Naive B cell (primary cell): Measurements from ENCODE around the gene RBM44. TPM values are rescaled to one million over a fixed set of nuclear protein-coding genes. Genes with fewer than 3 reads are reported as not detected.
"Not testable (repeated sequence)": the region's sequence is repeated elsewhere in the genome, so short reads cannot be mapped to it uniquely, and the experiment has no call there.

Experiments
- ATAC-seq, 2 donors: fragments of 150-1000 bp; cut with Tn5 transposase; 2 replicates each; pipeline ENCODE4 v1.10.0; 2021; ENCODE audit warnings: low read depth in 2 of 2, mild to moderate bottlenecking in 2 of 2, moderate library complexity in 2 of 2
- DNase-seq: peaks from one replicate; pipeline ENCODE4 v3.0.0; 2022
- H3K27ac Mint-ChIP-seq, 6 donors: one replicate each; pipeline ENCODE4 v1.8.0; 2020 to 2022; ENCODE audit warnings: mild to moderate bottlenecking in 6 of 6, mixed read lengths in 6 of 6, moderate library complexity in 5 of 6, inconsistent platforms in 2 of 6
- H3K27me3 Mint-ChIP-seq, 3 donors: one replicate each; pipeline ENCODE4 v1.8.0; 2021 to 2022; ENCODE audit warnings: mixed read lengths in 3 of 3, mild to moderate bottlenecking in 1 of 3
- H3K36me3 Mint-ChIP-seq, 2 donors: one replicate each; pipeline ENCODE4 v1.8.0; 2020 to 2022; ENCODE audit warnings: mixed read lengths in 2 of 2, inconsistent platforms in 1 of 2, mild to moderate bottlenecking in 1 of 2
- H3K4me1 Mint-ChIP-seq, 3 donors: one replicate each; pipeline ENCODE4 v1.8.0; 2020 to 2022; ENCODE audit warnings: mixed read lengths in 3 of 3, inconsistent platforms in 1 of 3, mild to moderate bottlenecking in 1 of 3, moderate library complexity in 1 of 3
- H3K4me3 Mint-ChIP-seq, 8 donors: one replicate each; pipeline ENCODE4 v1.8.0; 2020 to 2022; ENCODE audit warnings: mild to moderate bottlenecking in 8 of 8, mixed read lengths in 8 of 8, moderate library complexity in 8 of 8, inconsistent platforms in 2 of 8
- H3K9me3 Mint-ChIP-seq, 7 donors: one replicate each; pipeline ENCODE4 v1.8.0; 2020 to 2022; ENCODE audit warnings: mixed read lengths in 7 of 7, mild to moderate bottlenecking in 5 of 7, inconsistent platforms in 2 of 7, moderate library complexity in 1 of 7
- polyA plus RNA-seq, 6 donors: library from polyadenylated mRNA; unstranded; fragments of 300-500 nt; fragmentation: Illumina TruSeq; gene quantifications; one replicate each; pipeline ENCODE4 v1.2.3, GENCODE V29; 2021; ENCODE audit warnings: low read depth in 6 of 6

RBM44 gene
- polyA plus RNA-seq, 6 donors from 2014 or later, result 0.17 to 0.24 TPM; not detected in 4

DNA sequence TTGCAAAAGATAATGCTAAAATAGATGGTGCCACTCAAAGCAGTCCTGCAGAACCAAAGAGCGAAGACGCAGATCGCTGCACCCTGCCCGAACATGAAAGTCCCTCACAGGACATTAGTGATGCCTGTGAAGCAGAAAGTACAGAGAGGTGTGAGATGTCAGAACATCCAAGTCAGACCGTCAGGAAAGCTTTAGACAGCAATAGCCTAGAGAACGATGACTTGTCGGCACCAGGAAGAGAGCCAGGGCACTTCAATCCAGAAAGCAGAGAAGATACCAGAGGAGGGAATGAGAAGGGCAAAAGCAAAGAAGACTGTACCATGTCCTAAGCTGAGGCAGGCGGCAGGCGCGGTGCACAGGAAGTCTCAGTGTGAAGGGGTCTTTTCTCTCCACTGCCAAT lies 34.8 kb upstream of the RBM44 start:
- Mint-ChIP-seq H3K27ac (peak overlapping the region in 1 of 6 donors; percentile 91), H3K36me3 (peaks cover 24 to 25% of the 10 kb centered on the region in 2 donors), H3K4me3 (no peak overlapping the region), H3K4me1 (peaks cover 0 to 4% (median 0%) of the 10 kb centered on the region in 3 donors), H3K9me3 (no peaks in the 10 kb centered on the region), H3K27me3 (no peaks in the 10 kb centered on the region)
- DNase-seq (no peak), ATAC-seq (no peak)

DNA sequence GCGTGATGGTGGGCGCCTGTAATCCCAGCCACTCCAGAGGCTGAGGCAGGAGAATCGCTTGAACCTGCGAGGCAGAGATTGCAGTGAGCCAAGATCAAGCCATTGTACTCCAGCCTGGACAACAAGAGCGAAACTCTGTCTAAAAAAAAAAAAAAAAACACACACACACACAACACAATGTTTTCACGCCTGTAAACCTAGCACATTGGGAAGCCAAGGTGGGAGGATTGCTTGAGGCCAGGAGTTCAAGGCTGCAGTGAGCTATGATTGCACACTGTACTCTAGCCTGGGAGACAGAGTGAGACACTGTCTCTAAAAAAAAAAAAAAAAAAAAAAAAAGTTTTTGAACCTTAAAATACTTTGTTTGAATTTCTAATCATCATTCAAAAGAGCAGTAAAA lies 33.5 kb upstream of the RBM44 start:
- peaks cover 23 to 24% of the 10 kb centered on the region in 2 donors for H3K36me3 Mint-ChIP-seq

DNA sequence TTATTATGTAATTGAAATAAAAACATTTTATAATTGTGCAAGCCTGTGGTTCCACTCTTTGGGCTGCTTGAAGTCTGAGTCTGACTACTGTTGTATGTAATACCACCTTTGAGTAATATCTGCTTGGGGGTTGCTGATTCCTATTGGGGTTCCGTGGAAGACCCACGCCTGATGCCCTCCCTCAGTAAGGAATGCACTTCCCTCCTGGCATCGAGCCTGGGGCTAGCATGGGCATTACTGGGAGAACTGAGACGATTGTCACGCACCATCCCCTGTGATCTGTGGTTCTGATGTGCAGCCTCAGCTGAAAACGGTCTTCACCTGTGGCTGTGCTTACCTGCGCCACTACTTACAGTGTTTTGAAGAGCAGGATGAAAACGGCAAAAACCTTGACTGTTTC lies 32.7 kb upstream of the RBM44 start:
- Mint-ChIP-seq H3K27me3 (no peaks in the 10 kb centered on the region), H3K9me3 (no peaks in the 10 kb centered on the region), H3K27ac (peak overlapping the region in 1 of 6 donors; percentile 69), H3K36me3 (peaks cover 23 to 29% of the 10 kb centered on the region in 2 donors), H3K4me1 (peaks cover 0 to 4% (median 0%) of the 10 kb centered on the region in 3 donors), H3K4me3 (no peak overlapping the region)
- ATAC-seq (no peak), DNase-seq (no peak)

More for the DNA sequence above, 33.5 kb upstream of the RBM44 start:
- H3K4me1 Mint-ChIP-seq, H3K27me3 Mint-ChIP-seq, H3K4me3 Mint-ChIP-seq, DNase-seq, ATAC-seq, H3K9me3 Mint-ChIP-seq: not testable (repeated sequence)
- peak overlapping the region in 1 of 6 donors; percentile 86 for H3K27ac Mint-ChIP-seq

DNA sequence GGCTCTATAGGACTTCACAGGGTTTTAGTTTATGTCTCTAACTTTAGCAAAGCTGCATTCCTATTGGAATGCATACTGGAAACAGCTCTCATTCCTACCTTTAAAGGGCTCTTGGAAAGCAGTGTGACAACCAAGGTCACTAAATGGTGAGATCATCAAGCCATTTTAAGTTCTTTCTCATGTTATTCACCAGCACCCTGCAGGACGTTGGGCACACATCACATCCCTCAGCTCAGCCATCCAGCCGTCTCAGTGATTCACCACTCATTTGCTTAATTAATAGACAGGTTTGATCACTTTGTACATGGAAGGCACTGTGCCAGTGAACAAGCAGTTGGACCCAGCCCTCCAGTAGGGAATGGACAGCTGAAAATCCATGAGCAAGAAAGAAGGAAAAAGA lies 32.2 kb upstream of the RBM44 start:
- peaks cover 0 to 4% (median 0%) of the 10 kb centered on the region in 3 donors for H3K4me1 Mint-ChIP-seq
- H3K27me3 Mint-ChIP-seq, result no peaks in the 10 kb centered on the region
- no peak overlapping the region for H3K27ac Mint-ChIP-seq
- H3K9me3 Mint-ChIP-seq, result no peaks in the 10 kb centered on the region
- peaks cover 25 to 31% of the 10 kb centered on the region in 2 donors for H3K36me3 Mint-ChIP-seq
- DNase-seq, result no peak
- H3K4me3 Mint-ChIP-seq, result no peak overlapping the region
- no peak for ATAC-seq

DNA sequence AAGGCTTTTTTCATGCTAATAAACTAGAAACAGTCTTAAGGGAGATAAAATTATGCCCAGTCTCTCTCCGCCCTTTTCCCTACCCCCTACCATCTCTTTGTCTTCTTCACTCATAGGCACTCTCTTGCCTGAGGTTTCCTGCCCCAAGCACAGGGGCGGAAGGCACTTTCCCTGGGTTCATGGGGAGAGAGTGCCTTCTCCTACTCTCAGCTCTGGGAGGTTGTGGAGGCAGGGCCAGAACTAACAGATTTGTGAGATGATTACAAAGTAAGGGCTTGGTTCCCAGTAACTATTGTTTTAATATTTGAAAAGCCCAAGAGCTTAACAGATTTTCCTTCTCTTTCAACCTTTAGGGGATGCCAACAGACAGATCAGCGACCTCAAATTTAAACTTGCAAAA lies 26.1 kb upstream of the RBM44 start:
- ATAC-seq (no peak), DNase-seq (no peak)
- H3K27ac Mint-ChIP-seq, result peak overlapping the region in 2 of 6 donors; percentile 37 to 59
- no peak overlapping the region for H3K4me3 Mint-ChIP-seq
- H3K4me1 Mint-ChIP-seq, result peaks cover 0 to 5% (median 0%) of the 10 kb centered on the region in 3 donors
- peaks cover 21 to 39% of the 10 kb centered on the region in 2 donors for H3K36me3 Mint-ChIP-seq
- H3K9me3 Mint-ChIP-seq, result peaks cover 0 to under 1% (median 0%) of the 10 kb centered on the region in 7 donors
- no peaks in the 10 kb centered on the region for H3K27me3 Mint-ChIP-seq

DNA sequence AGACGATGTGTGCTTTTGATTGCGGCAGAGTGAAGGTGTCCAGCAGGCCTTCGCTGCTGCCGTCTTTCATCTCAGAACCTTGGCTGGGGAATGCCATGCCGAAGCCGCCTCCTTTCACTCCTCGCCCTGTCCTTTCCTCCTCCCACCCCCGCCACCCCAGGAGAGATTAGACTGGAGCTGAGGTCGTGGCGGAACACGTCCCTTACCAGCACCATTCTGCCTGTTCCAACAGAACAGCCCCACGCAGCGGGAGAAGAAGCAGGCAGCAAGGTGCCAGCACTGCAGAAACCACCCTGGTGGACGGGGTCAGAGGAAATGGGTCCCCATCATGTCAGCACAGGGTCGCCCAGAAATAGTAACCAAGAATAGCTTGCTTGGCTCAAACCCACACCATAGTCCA lies 24.8 kb upstream of the RBM44 start:
- H3K4me3 Mint-ChIP-seq, result no peak overlapping the region
- H3K9me3 Mint-ChIP-seq, result peaks cover 0 to 2% (median 0%) of the 10 kb centered on the region in 7 donors
- no peak for ATAC-seq
- peak overlapping the region in 1 of 6 donors; percentile 52 for H3K27ac Mint-ChIP-seq
- no peak for DNase-seq
- H3K4me1 Mint-ChIP-seq, result peaks cover 0 to 5% (median 0%) of the 10 kb centered on the region in 3 donors
- peaks cover 30 to 50% of the 10 kb centered on the region in 2 donors for H3K36me3 Mint-ChIP-seq
- H3K27me3 Mint-ChIP-seq, result no peaks in the 10 kb centered on the region

DNA sequence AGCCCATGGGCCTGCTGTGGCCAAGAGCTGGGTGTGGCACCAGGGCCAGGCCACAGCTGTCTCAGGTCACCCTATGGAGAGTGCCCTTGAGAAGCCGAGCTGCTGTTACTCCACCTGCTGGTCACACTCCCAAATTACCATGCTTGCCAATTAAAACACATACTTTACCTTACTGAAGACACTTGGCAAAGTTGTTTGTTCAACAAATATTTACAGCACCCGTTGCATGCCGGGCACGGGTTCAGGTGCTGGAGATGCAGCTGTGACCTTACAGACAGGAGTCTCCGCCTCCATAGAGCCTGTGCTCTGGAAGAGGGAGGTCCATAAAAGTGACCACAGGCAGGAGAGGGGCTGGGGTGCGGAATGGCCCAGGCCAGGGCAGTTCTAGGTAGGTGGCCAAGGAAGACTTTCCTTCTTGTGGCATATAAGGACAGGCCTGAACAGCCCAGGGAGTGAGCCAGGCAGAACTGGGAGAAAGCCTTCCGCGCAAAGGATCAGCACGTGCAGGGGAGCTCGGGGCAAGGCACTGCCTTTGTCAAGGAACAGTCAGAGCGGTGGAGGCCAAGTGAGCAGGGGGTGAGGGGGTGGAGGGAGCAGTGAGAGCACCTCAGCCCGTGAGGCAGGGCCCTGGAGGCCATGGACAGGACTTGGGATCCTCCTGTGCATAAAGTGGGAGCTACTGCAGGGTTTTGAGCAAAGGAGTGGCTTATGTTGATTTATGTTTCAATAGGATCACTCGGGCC lies 23.6 kb upstream of the RBM44 start:
- ATAC-seq, result peak in 1 of 2 donors; percentile 61
- Mint-ChIP-seq H3K4me1 (peaks cover 0 to 5% (median 0%) of the 10 kb centered on the region in 3 donors), H3K4me3 (no peak overlapping the region), H3K9me3 (peaks cover 0 to 2% (median 0%) of the 10 kb centered on the region in 7 donors), H3K27me3 (no peaks in the 10 kb centered on the region), H3K27ac (peak overlapping the region in 3 of 6 donors; percentile 18 to 92 (median 67)), H3K36me3 (peaks cover 34 to 55% of the 10 kb centered on the region in 2 donors)
- peak; percentile 45 for DNase-seq

DNA sequence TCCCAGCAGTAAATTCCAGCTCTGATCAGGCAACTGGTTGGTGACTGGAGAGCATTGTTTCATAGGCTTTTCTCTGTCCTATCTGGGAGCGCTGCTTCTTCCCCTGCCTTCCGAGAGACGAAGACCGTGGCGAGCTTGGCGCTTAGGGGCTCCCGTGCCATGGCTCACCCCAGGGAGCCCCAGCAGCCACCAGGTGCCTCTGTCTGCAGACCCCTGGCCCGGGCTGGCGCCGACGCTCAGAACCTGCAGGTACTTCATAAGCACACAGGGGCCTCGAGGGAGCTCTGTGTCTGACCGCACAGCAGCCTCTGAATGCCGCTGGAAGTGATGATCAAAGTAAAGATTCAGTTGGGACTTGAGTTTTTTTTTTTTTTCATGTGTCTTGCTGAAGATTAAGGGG lies 19.1 kb upstream of the RBM44 start:
- no peak for ATAC-seq
- H3K27me3 Mint-ChIP-seq, result no peaks in the 10 kb centered on the region
- H3K9me3 Mint-ChIP-seq, result peaks cover 0 to 10% (median 8%) of the 10 kb centered on the region in 7 donors
- no peak overlapping the region for H3K4me3 Mint-ChIP-seq
- peak overlapping the region in 1 of 6 donors; percentile 72 for H3K27ac Mint-ChIP-seq
- H3K36me3 Mint-ChIP-seq, result peaks cover 35 to 58% of the 10 kb centered on the region in 2 donors
- peaks cover 0 to 5% (median 0%) of the 10 kb centered on the region in 3 donors for H3K4me1 Mint-ChIP-seq
- DNase-seq, result no peak

DNA sequence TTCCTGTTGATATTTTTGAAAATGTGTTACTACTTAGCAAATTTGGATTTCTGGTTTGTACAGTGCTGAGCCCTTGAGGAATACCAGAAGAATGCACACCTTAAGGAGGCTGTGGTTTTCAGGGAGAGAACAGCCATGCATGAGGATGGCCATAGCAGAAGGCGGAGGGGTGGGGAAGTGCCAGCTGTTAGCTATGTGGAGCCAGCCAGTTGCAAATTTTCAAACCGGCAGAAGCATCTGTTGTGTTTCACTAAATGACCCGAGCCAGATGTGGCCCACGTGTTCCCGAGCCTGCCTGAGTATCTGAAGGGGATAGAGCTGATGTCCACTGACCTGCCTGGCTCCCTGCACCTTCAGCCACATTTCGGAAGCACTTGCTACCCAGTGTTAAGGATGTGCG lies 16.4 kb upstream of the RBM44 start:
- Mint-ChIP-seq H3K36me3 (peaks cover 46 to 60% of the 10 kb centered on the region in 2 donors), H3K4me3 (no peak overlapping the region), H3K4me1 (no peaks in the 10 kb centered on the region), H3K9me3 (peaks cover 4 to 28% (median 15%) of the 10 kb centered on the region in 7 donors), H3K27me3 (no peaks in the 10 kb centered on the region), H3K27ac (peak overlapping the region in 1 of 6 donors; percentile 37)
- DNase-seq, result no peak
- no peak for ATAC-seq

DNA sequence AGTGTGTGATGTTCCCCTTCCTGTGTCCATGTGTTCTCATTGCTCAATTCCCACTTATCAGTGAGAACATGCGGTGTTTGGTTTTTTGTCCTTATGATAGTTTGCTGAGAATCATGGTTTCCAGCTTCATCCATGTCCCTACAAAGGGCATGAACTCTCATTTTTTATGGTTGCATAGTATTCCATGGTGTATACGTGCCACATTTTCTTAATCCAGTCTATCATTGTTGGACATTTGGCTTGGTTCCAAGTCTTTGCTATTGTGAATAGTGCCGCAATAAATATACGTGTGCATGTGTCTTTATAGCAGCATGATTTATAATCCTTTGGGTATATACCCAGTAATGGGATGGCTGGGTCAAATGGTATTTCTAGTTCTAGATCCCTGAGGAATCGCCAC lies 14.9 kb upstream of the RBM44 start:
- Mint-ChIP-seq H3K9me3 (peaks cover 4 to 34% (median 20%) of the 10 kb centered on the region in 7 donors), H3K36me3 (peaks cover 43 to 51% of the 10 kb centered on the region in 2 donors)
- ATAC-seq, DNase-seq, H3K27ac Mint-ChIP-seq, H3K4me1 Mint-ChIP-seq, H3K27me3 Mint-ChIP-seq, H3K4me3 Mint-ChIP-seq: not testable (repeated sequence)

DNA sequence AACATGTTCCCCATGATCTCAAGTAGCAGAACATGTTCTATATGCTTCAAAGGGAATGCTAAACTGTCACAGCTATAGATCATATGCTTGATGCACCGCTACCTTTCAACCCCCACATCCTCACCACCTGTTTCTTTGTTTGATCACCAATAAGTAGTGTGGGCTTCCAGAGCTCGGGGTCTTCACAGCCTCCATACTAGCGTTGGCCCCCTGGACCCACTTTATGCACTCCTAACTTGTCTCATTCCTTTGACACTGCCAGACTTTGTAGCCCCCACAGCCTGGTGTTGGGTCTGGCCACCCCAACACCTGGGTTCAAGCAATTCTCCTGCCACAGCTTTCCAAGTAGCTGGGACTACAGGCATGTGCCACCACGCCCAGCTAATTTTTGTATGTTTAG lies 11.6 kb upstream of the RBM44 start:
- Mint-ChIP-seq H3K4me3 (no peak overlapping the region), H3K27me3 (no peaks in the 10 kb centered on the region), H3K4me1 (peaks cover 0 to 7% (median 2%) of the 10 kb centered on the region in 3 donors), H3K9me3 (peaks cover 8 to 34% (median 20%) of the 10 kb centered on the region in 7 donors), H3K36me3 (peaks cover 21 to 30% of the 10 kb centered on the region in 2 donors), H3K27ac (peak overlapping the region in 1 of 6 donors; percentile 55)
- DNase-seq (no peak), ATAC-seq (no peak)

DNA sequence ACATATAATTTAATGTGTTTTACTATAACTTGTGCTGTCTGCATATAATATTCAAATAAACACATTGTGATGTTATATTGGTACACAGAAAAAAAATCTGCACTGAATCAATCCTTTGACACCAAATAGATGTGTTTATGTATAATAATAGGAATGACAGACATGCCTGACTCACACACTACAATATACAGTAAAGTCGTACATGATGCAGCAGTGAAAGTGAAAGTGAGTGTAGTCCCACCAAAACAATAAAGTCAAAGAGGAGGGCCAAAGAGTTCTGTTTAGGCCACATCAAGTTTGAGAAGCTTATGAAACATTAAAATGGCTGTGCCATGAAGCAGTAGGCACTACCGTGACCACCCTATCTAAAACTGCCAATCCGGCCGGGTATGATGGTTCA lies 8.2 kb upstream of the RBM44 start:
- H3K4me1 Mint-ChIP-seq, result peaks cover 0 to 7% (median 2%) of the 10 kb centered on the region in 3 donors
- no peak overlapping the region for H3K27ac Mint-ChIP-seq
- DNase-seq (no peak), ATAC-seq (no peak)
- H3K36me3 Mint-ChIP-seq, result peaks cover 20 to 22% of the 10 kb centered on the region in 2 donors
- peaks cover 8 to 20% (median 14%) of the 10 kb centered on the region in 7 donors for H3K9me3 Mint-ChIP-seq
- H3K27me3 Mint-ChIP-seq, result no peaks in the 10 kb centered on the region
- no peak overlapping the region for H3K4me3 Mint-ChIP-seq

DNA sequence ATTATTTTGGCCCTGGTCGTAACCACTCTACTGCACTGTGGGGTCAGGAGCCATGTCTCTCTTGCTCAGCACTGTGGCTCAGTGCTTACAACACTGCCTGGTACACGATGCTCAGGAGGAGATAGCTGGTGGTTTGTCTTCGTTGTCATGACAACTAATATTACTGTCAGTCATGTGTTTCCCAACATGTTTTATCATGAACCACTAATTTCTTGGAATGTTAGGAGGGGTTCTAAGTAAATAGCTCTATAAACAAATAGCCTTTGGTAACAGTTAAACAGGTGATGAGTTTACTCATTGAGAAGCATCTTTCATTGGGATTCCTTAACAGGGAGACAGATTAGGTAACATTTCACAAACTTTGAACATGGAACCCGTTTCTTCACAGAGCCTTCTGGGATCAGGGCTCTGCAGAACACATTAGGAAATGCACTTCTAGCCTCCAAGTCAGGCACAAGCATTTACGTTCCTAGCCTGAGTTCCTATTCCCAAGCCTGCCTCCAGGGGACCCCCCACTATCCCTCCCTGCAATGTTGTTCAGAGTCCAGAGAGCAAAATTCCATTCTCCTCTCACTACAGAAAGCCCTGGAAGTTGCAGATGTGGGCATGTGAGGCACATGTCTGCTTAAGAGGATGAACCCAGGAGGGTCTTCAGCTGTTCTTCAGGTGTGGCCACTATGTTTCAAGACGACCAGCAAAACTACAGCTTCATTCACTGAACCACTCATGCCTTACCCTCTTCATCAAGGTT lies 6.4 kb upstream of the RBM44 start:
- Mint-ChIP-seq H3K4me1 (peaks cover 0 to 7% (median 2%) of the 10 kb centered on the region in 3 donors), H3K27ac (peak overlapping the region in 1 of 6 donors; percentile 10), H3K4me3 (no peak overlapping the region), H3K27me3 (no peaks in the 10 kb centered on the region), H3K9me3 (peaks cover 3 to 7% (median 4%) of the 10 kb centered on the region in 7 donors), H3K36me3 (peaks cover 5 to 12% of the 10 kb centered on the region in 2 donors)
- ATAC-seq, result no peak
- DNase-seq, result no peak
